Trophoblast cell (in vitro differentiated cells and primary cell): ENCODE data around the gene XYLT1.

Experiments
- DNase-seq, 2 donors: peaks; one replicate each; pipeline ENCODE4 v3.0.0-alpha.2; 2016
- H2AFZ ChIP-seq: 2 replicates; pipeline ENCODE4 v1.6.1; 2013; ENCODE audit warnings: low read length, moderate library complexity, mild to moderate bottlenecking; ENCODE audit not compliant: insufficient read depth, poor library complexity
- H2AK5ac ChIP-seq: 2 replicates; pipeline ENCODE4 v1.6.1; 2013; ENCODE audit warnings: mild to moderate bottlenecking, low read length
- H2BK120ac ChIP-seq: 2 replicates; pipeline ENCODE4 v1.6.1; 2013; ENCODE audit warnings: low read length, mild to moderate bottlenecking, moderate library complexity; ENCODE audit not compliant: insufficient read depth, poor library complexity
- H2BK12ac ChIP-seq: 2 replicates; pipeline ENCODE4 v1.6.1; 2013; ENCODE audit warnings: mild to moderate bottlenecking, low read length, moderate library complexity
- H2BK5ac ChIP-seq: 2 replicates; pipeline ENCODE4 v1.6.1; 2013; ENCODE audit warnings: low read length, low read depth, moderate library complexity, mild to moderate bottlenecking; ENCODE audit not compliant: poor library complexity
- H3K14ac ChIP-seq: 2 replicates; pipeline ENCODE4 v1.6.1; 2013; ENCODE audit warnings: mild to moderate bottlenecking, low read length
- H3K18ac ChIP-seq: 2 replicates; pipeline ENCODE4 v1.6.1; 2013; ENCODE audit warnings: mild to moderate bottlenecking, low read length
- H3K23ac ChIP-seq: 2 replicates; pipeline ENCODE4 v1.6.1; 2013; ENCODE audit warnings: low read length
- H3K27ac ChIP-seq: 2 replicates; pipeline ENCODE4 v1.5.1; 2013; ENCODE audit warnings: low read depth, mild to moderate bottlenecking, inconsistent platforms, low read length, moderate library complexity
- H3K27me3 ChIP-seq: 2 replicates; pipeline ENCODE4 v1.6.1; 2013; ENCODE audit warnings: inconsistent platforms, mild to moderate bottlenecking, low read length, moderate library complexity; ENCODE audit not compliant: insufficient read depth
- H3K36me3 ChIP-seq, 2 experiments: 1 replicate in 1 of 2; 2 replicates in 1 of 2; pipeline ENCODE4 v1.6.1; 2013; ENCODE audit warnings: low read length in 2 of 2, mild to moderate bottlenecking in 2 of 2, moderate library complexity in 1 of 2; ENCODE audit not compliant: insufficient read depth in 2 of 2, control insufficient read depth in 1 of 2
- H3K4ac ChIP-seq: 2 replicates; pipeline ENCODE4 v1.6.1; 2013; ENCODE audit warnings: low read depth, mild to moderate bottlenecking, low read length, moderate library complexity
- H3K4me1 ChIP-seq, 2 experiments: 1 replicate in 1 of 2; 2 replicates in 1 of 2; pipeline ENCODE4 v1.6.1; 2013; ENCODE audit warnings: low read length in 2 of 2, mild to moderate bottlenecking in 2 of 2, moderate library complexity in 1 of 2; ENCODE audit not compliant: insufficient read depth in 2 of 2, control insufficient read depth in 1 of 2
- H3K4me2 ChIP-seq: 2 replicates; pipeline ENCODE4 v1.6.1; 2013; ENCODE audit warnings: inconsistent platforms, mild to moderate bottlenecking, low read length, moderate library complexity
- H3K4me3 ChIP-seq: 2 replicates; pipeline ENCODE4 v1.5.1; 2013; ENCODE audit warnings: mild to moderate bottlenecking, low read depth, low read length, inconsistent platforms
- H3K79me1 ChIP-seq: one replicate; pipeline ENCODE4 v1.6.1; 2013; ENCODE audit warnings: low read length
- H3K79me2 ChIP-seq: 2 replicates; pipeline ENCODE4 v1.6.1; 2013; ENCODE audit warnings: low read length, mild to moderate bottlenecking; ENCODE audit not compliant: control insufficient read depth, insufficient read depth, poor library complexity
- H3K9ac ChIP-seq: 2 replicates; pipeline ENCODE4 v1.6.1; 2013; ENCODE audit warnings: mild to moderate bottlenecking, low read length
- H3K9me3 ChIP-seq: 2 replicates; pipeline ENCODE4 v1.6.1; 2013; ENCODE audit warnings: low read depth, mild to moderate bottlenecking, control low read depth, inconsistent platforms, low read length; ENCODE audit not compliant: insufficient read depth
- H4K12ac ChIP-seq: 2 replicates; pipeline ENCODE4 v1.6.1; 2013; ENCODE audit warnings: low read depth, mild to moderate bottlenecking, low read length, moderate library complexity
- H4K8ac ChIP-seq: 2 replicates; pipeline ENCODE4 v1.6.1; 2013; ENCODE audit warnings: low read depth, mild to moderate bottlenecking, low read length, moderate library complexity
- H4K91ac ChIP-seq: one replicate; pipeline ENCODE4 v1.6.1; 2013; ENCODE audit warnings: low read depth, mild to moderate bottlenecking, low read length, moderate library complexity
- WGBS: extraction: QIAGEN DNeasy Blood & Tissue Kit; methylation state at CpG from one replicate; pipeline ENCODE4 v1.1.7; 2013; ENCODE audit warnings: missing lambda C conversion rate; ENCODE audit not compliant: insufficient read length, insufficient coverage; ENCODE audit errors: extremely low coverage; 5-methylcytosine and 5-hydroxymethylcytosine counted together

The XYLT1 gene

GRCh38 chr16:17318238-17318637 lies 152.5 kb downstream of the XYLT1 start:
- no peak overlapping the region for H3K14ac ChIP-seq
- H3K18ac ChIP-seq: no peak overlapping the region
- H4K91ac ChIP-seq: no peak overlapping the region
- H2AK5ac ChIP-seq: no peak overlapping the region
- H4K8ac ChIP-seq: no peak overlapping the region
- no peaks in the 10 kb centered on the region for H3K79me1 ChIP-seq
- no peak overlapping the region for H4K12ac ChIP-seq
- H3K36me3 ChIP-seq: no peaks in the 10 kb centered on the region
- H3K9me3 ChIP-seq: no peaks in the 10 kb centered on the region
- H3K4me1 ChIP-seq: peaks cover 3 to 4% of the 10 kb centered on the region in 2 experiments
- no peak overlapping the region for H2BK5ac ChIP-seq
- no peak overlapping the region for H2AFZ ChIP-seq
- H3K27ac ChIP-seq: no peak overlapping the region
- peak in 1 of 2 donors; percentile 10 for DNase-seq
- no peak overlapping the region for H3K9ac ChIP-seq
- H2BK120ac ChIP-seq: no peak overlapping the region
- no peaks in the 10 kb centered on the region for H3K27me3 ChIP-seq
- H3K4ac ChIP-seq: no peak overlapping the region
- no peak overlapping the region for H3K4me2 ChIP-seq
- no peaks in the 10 kb centered on the region for H3K79me2 ChIP-seq
- H3K4me3 ChIP-seq: no peak overlapping the region
- no CpG with 5 or more reads among the region's 5 CpGs for WGBS
- no peak overlapping the region for H2BK12ac ChIP-seq
- H3K23ac ChIP-seq: no peak overlapping the region

GRCh38 chr16:17316005-17316404 lies 154.8 kb downstream of the XYLT1 start:
- no peak overlapping the region for H4K12ac ChIP-seq
- no peak for DNase-seq
- peaks cover 3 to 6% of the 10 kb centered on the region in 2 experiments for H3K4me1 ChIP-seq
- no peak overlapping the region for H3K18ac ChIP-seq
- no peak overlapping the region for H3K4me2 ChIP-seq
- no peak overlapping the region for H3K4ac ChIP-seq
- no peak overlapping the region for H3K4me3 ChIP-seq
- no CpG with 5 or more reads among the region's 4 CpGs for WGBS
- no peak overlapping the region for H3K9ac ChIP-seq
- H2BK12ac ChIP-seq: no peak overlapping the region
- no peaks in the 10 kb centered on the region for H3K9me3 ChIP-seq
- H3K27me3 ChIP-seq: no peaks in the 10 kb centered on the region
- H2AFZ ChIP-seq: no peak overlapping the region
- no peaks in the 10 kb centered on the region for H3K36me3 ChIP-seq
- no peak overlapping the region for H3K23ac ChIP-seq
- no peak overlapping the region for H4K8ac ChIP-seq
- no peak overlapping the region for H4K91ac ChIP-seq
- H3K27ac ChIP-seq: no peak overlapping the region
- H2AK5ac ChIP-seq: no peak overlapping the region
- H3K14ac ChIP-seq: no peak overlapping the region
- H3K79me1 ChIP-seq: no peaks in the 10 kb centered on the region
- no peak overlapping the region for H2BK5ac ChIP-seq
- no peak overlapping the region for H2BK120ac ChIP-seq
- no peaks in the 10 kb centered on the region for H3K79me2 ChIP-seq

GRCh38 chr16:17313793-17314547 lies 156.8 kb downstream of the XYLT1 start:
- no peak overlapping the region for H2BK5ac ChIP-seq
- H4K91ac ChIP-seq: no peak overlapping the region
- H3K27ac ChIP-seq: no peak overlapping the region

GRCh38 chr16:17313085-17313611 lies 157.6 kb downstream of the XYLT1 start:
- no peak overlapping the region for H4K12ac ChIP-seq
- H3K4ac ChIP-seq: no peak overlapping the region
- no peaks in the 10 kb centered on the region for H3K9me3 ChIP-seq
- no peak overlapping the region for H3K4me2 ChIP-seq
- no peak for DNase-seq
- H3K27ac ChIP-seq: no peak overlapping the region
- no peaks in the 10 kb centered on the region for H3K79me2 ChIP-seq
- no peak overlapping the region for H3K14ac ChIP-seq
- no peaks in the 10 kb centered on the region for H3K79me1 ChIP-seq
- H3K9ac ChIP-seq: no peak overlapping the region
- no peak overlapping the region for H2BK5ac ChIP-seq
- no peaks in the 10 kb centered on the region for H3K36me3 ChIP-seq
- no peak overlapping the region for H3K4me3 ChIP-seq
- no peak overlapping the region for H4K8ac ChIP-seq
- no peak overlapping the region for H3K18ac ChIP-seq
- no CpG with 5 or more reads among the region's 4 CpGs for WGBS
- no peak overlapping the region for H3K23ac ChIP-seq
- H2BK12ac ChIP-seq: no peak overlapping the region
- H2AFZ ChIP-seq: no peak overlapping the region
- H4K91ac ChIP-seq: no peak overlapping the region
- no peaks in the 10 kb centered on the region for H3K27me3 ChIP-seq
- no peak overlapping the region for H2AK5ac ChIP-seq
- H3K4me1 ChIP-seq: peaks cover 3 to 6% of the 10 kb centered on the region in 2 experiments
- no peak overlapping the region for H2BK120ac ChIP-seq

More at GRCh38 chr16:17313793-17314547, 156.8 kb downstream of the XYLT1 start:
- Histone ChIP-seq H2AK5ac (no peak overlapping the region), H3K23ac (no peak overlapping the region), H3K36me3 (no peaks in the 10 kb centered on the region), H3K79me2 (no peaks in the 10 kb centered on the region), H3K27me3 (no peaks in the 10 kb centered on the region), H3K14ac (no peak overlapping the region), H3K4me2 (no peak overlapping the region), H2BK12ac (no peak overlapping the region), H2BK120ac (no peak overlapping the region), H4K8ac (no peak overlapping the region), H3K4ac (no peak overlapping the region), H3K9ac (no peak overlapping the region), H2AFZ (no peak overlapping the region), H4K12ac (no peak overlapping the region), H3K79me1 (no peaks in the 10 kb centered on the region), H3K4me1 (peaks cover 3 to 6% of the 10 kb centered on the region in 2 experiments), H3K4me3 (no peak overlapping the region), H3K18ac (no peak overlapping the region), H3K9me3 (no peaks in the 10 kb centered on the region)
- no peak for DNase-seq
- WGBS: no CpG with 5 or more reads among the region's 7 CpGs
